ENCODE results near the gene METTL26.
A peak's percentile ranks its signal among the peaks of the same experiment; 100 is the strongest.

METTL26 gene

DNA sequence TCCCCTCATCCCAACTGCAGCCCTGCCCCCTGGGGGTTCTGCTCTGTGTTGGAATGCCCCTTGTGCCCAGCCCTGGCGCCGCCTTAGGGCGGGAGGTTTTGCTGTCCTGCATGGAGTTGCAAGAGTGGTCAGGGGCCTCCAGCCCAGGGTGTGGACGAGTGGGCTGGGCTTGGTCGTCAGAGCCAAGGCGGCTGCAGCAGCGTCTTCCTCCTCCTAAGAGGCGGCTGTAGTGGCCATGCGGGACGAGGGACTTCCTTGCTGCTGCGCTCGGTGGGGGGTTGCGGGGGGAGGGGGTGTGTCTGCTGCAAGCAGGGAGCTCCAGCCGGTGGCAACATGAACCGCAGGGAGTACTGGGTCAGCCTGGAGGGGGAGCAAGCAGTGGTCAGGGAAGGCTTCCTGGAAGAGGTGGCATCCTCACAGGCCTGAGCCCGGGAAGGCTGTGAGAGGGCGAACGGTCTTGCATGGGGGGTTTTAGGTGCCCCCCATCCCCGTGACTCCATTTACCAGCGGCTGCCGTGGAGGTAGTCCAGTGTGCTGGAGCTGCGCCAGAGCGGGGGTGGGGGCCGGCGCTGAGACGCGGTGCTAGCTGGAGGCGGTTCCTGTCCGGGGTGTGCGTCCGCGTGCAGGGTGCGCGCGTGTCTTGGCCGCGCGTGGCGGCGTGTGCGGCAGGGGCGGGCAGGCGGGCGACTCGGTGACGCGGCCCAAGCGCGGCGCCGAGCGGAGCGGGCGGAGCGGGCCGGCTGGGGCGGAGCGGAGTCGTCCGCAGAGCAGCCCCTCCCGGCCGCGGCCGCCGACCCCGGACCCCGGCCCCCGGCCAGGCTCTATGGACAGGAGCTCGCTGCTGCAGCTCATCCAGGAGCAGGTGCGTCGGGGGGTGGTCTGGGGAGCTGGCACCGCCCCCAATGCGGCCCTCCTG is 39.1 kb upstream of the METTL26 start, which contains the start of gene RHBDL1:
RHBDL1 (plus strand) TSS at position 704 of the 916 bp plus-strand sequence; CDS start at position 824, 120 bp downstream.
- DNase-seq (ENCODE audit: low read depth) = no peak

DNA sequence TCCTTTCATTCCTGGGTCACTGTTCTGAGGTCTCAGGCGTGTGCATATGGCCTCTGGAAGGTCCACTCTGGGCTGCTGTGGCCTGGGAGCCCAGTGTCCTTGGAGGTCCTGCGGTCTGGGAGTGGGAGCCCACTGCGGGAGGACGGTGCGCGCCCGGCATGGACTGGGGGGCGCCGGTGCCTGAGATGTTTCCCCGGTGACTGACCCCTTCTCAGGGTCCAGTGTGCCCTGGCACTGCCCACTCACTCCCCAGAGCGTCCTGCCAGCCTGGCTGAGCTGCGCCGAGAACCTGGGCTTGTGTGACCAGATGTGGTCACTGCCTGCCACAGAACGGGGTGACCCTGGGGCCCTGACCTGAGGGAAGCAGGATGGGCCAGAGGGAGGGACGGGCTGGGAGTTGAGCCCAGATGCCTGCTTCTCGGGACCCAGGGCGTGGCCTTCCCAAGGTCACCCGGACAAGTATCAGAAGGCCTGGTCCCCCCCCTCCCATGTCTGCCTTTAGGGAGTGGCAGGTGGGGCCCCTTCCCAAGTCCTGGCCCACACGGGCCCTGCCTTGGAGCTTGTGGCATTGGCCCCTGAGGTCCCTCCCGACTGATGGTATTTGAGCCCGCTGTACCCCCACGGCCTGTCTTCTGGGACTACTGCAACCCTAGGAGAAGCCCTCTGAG is 38.2 kb upstream of the METTL26 start:
- no peak for DNase-seq (ENCODE audit: low read depth)

DNA sequence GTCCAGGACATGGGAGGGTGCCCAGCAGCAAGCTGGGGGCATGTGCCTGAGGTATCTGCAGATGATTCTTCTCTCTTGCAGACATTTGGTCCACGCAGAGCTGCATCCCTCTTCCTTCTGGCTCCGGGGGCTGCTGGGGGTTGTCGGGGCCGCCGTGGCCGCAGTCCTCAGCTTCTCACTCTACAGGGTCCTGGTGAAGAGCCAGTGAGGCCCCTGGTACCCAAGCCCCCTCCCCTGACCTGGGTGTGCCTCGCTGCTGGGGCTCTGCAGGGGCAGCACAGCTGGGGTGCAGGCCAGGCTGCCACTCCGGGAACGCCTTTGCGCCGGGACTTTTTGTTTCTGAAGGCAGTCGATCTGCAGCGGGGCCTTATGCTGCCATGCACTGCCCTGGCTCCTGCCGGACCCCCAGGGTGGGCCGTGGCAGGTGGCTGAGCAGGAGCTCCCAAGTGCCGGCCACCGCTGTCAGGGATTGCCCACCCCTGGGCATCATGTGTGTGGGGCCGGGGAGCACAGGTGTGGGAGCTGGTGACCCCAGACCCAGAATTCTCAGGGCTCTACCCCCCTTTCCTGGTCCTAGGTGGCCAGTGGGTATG is 37.4 kb upstream of the METTL26 start:
- DNase-seq (ENCODE audit: low read depth) = no peak

DNA sequence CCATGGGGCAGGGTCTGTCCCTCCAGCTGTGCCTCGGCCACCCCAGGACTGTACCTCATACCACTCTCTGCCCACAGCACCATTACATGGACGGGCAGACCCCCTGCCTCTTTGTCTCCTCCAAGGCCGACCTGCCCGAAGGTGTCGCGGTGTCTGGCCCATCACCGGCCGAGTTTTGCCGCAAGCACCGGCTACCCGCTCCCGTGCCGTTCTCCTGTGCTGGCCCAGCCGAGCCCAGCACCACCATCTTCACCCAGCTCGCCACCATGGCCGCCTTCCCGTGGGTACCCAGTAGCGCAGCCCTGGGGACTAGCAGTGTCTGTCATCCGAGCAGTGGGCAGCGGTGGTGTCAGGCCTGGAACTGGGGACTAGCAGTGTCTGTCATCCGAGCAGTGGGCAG is 36.7 kb upstream of the METTL26 start:
- DNase-seq (ENCODE audit: low read depth) = no peak

DNA sequence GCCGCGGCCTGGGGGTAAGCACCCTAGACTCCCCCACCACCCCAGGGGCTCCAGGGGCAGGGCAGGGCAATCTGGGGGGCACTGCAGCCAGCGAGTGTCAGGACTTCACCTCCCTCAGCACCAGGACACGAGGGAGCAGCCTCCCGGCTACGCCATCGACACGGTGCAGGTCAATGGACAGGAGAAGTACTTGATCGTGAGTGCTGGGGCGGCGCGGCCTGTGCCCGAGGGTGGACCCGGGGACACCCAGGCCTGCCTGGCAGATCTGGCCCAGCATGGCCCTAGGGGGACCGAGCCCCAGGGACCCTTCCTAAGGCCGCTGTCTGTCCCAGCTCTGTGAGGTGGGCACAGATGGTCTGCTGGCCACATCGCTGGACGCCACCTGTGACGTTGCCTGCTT is 36.3 kb upstream of the METTL26 start:
- no peak for DNase-seq (ENCODE audit: low read depth)

GRCh38 chr16:671353-672131 is 35.4 kb upstream of the METTL26 start:
- no peak for DNase-seq (ENCODE audit: low read depth)

DNA sequence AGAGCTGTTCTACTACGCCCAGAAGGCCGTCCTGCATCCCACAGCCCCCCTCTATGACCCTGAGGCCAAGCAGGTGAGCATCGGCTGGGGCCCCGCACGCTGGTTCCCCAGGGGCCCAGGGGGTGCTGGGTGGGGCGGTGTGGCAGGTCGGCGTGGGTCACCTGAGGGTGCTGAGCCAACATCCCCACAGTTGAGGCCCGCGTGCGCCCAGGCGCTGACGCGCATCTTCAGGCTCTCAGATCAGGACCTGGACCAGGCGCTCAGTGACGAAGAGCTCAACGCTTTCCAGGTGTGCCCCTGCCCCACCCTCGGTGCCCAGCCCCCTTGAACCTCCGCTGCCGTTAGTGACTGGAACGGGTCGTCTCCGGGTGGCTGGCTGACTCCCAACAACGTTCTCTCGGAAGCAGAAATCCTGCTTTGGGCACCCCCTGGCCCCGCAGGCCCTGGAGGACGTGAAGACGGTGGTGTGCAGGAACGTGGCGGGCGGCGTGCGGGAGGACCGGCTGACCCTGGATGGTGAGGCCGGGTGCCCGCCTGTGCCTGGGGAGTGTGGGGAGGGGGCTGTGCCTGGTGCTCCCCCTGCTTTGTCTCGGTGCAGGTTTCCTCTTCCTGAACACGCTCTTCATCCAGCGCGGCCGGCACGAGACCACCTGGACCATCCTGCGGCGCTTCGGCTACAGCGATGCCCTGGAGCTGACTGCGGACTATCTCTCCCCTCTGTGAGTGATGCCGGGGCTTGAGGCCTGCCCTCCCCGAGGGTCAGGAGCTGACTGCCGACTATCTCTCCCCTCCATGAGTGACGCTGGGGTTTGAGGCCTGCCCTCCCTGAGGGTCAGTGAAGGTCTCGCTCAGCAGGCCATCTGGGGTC is 34.6 kb upstream of the METTL26 start:
- no peak for DNase-seq (ENCODE audit: low read depth)

- DNase-seq (ENCODE audit: low read depth) = no peak
These were observed 33.6 kb upstream of the METTL26 start for GRCh38 chr16:669666-670065.

GRCh38 chr16:668519-669171 is 32.5 kb upstream of the METTL26 start:
- no peak for DNase-seq (ENCODE audit: low read depth)

GRCh38 chr16:667780-668518 is 31.8 kb upstream of the METTL26 start, which contains the start of gene RHOT2:
Gene RHOT2, plus strand, starts transcription at chr16:668132. Its CDS starts 68 bp downstream, at chr16:668200.
- peak; percentile 73 for DNase-seq (ENCODE audit: low read depth)

DNA sequence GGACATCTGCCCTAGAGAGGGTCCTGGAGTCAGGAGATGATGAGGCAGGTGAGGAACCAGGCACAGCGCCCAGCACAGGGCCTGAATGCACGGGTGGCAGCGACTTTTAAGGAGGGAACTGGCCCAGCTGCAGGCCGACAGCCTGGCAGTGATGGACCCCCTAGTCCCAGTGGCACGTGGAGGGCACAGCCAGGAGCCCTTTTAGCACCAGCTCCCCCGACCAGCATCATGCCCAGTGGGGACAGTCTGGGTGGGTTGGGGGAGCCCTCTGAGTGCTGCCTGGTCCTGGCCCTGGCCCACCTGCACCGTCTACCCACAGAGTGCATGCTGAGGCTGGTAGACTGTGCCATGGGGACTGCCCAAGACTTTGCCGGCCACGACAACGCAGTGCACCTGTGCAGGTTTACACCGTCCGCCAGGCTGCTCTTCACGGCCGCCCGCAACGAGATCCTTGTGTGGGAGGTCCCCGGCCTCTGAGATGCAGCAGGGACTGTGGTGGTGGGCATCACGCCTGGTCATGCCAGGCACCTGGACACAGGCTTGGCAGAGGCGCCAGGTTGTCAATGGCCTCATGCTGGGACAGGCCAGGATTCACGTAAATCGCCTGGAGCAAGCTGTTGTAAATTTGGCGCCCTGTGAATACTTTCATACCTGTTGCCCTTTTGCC is 31.1 kb upstream of the METTL26 start:
- DNase-seq (ENCODE audit: low read depth) = no peak

DNA sequence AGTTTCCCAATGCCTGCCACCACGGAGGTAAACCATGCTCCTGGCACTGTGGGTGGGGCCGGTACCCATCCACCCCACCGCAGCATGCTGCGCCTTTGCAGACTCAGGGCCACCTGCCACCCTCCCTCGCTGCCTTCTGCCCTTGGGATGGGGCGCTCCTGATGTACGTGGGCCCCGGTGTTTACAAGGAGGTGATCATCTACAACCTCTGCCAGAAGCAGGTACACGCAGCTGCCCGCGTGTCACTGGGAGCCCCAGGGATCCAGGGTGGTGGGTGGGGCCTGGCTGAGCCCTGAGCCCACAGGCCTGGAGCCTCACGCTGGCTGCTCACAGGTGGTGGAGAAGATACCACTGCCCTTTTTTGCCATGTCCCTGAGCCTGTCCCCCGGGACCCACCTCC is 30.5 kb upstream of the METTL26 start:
- no peak for DNase-seq (ENCODE audit: low read depth)

- DNase-seq (ENCODE audit: low read depth) = no peak
These were observed 26.5 kb upstream of the METTL26 start for GRCh38 chr16:662597-662996.

GRCh38 chr16:662095-662494 is 26.0 kb upstream of the METTL26 start:
- no peak for DNase-seq (ENCODE audit: low read depth)

- DNase-seq (ENCODE audit: low read depth) = no peak
These were observed 25.2 kb upstream of the METTL26 start for GRCh38 chr16:661184-661821.

GRCh38 chr16:660459-661183 is 24.5 kb upstream of the METTL26 start:
- DNase-seq (ENCODE audit: low read depth) = peak; percentile 81

- DNase-seq (ENCODE audit: low read depth) = no peak
These were observed 24.0 kb upstream of the METTL26 start for GRCh38 chr16:660132-660458.

- DNase-seq (ENCODE audit: low read depth) = no peak
These were observed 23.5 kb upstream of the METTL26 start for GRCh38 chr16:659618-660017.

Measured in fibroblast of the conjunctiva (primary cell).